Liver (tissue), 9 donors: ENCODE data around the gene TMEM229A. TPM values are rescaled to one million over a fixed set of nuclear protein-coding genes. Genes with fewer than 3 reads are reported as not detected.
"Not testable (repeated sequence)": the region's sequence is repeated elsewhere in the genome, so short reads cannot be mapped to it uniquely, and the experiment has no call there.

Experiments
- DNase-seq: peaks from one replicate; pipeline ENCODE4 v3.0.0-alpha.2; 2017; ENCODE audit warnings: low spot score
- H3K27ac ChIP-seq, 2 donors: one replicate each; pipeline ENCODE4 v1.7.0; 2013; ENCODE audit warnings: inconsistent platforms in 2 of 2, low read length in 2 of 2, control low read depth in 1 of 2, low read depth in 1 of 2, mild to moderate bottlenecking in 1 of 2
- H3K27me3 ChIP-seq, 4 donors: one replicate each; pipeline versions ENCODE4 v1.6.1 to v1.7.0; 2013; ENCODE audit warnings: low read length in 3 of 4, inconsistent platforms in 1 of 4, mild to moderate bottlenecking in 1 of 4, moderate library complexity in 1 of 4; ENCODE audit not compliant: control insufficient read depth in 4 of 4, insufficient read depth in 4 of 4
- H3K36me3 ChIP-seq, 4 donors: one replicate each; pipeline versions ENCODE4 v1.6.1 to v1.7.0; 2013; ENCODE audit warnings: low read length in 3 of 4, mild to moderate bottlenecking in 3 of 4, low read depth in 1 of 4, moderate library complexity in 1 of 4; ENCODE audit not compliant: control insufficient read depth in 4 of 4, insufficient read depth in 3 of 4
- H3K4me1 ChIP-seq, 4 donors: one replicate each; pipeline versions ENCODE4 v1.6.1 to v1.7.0; 2013; ENCODE audit warnings: low read length in 3 of 4, mild to moderate bottlenecking in 3 of 4, moderate library complexity in 1 of 4; ENCODE audit not compliant: control insufficient read depth in 4 of 4, insufficient read depth in 4 of 4
- H3K4me3 ChIP-seq, 3 donors: one replicate each; pipeline versions ENCODE4 v1.6.1 to v1.7.0; 2013; ENCODE audit warnings: low read length in 3 of 3, control low read depth in 1 of 3, low read depth in 1 of 3, mild to moderate bottlenecking in 1 of 3
- H3K9ac ChIP-seq, 2 donors: one replicate each; pipeline ENCODE4 v1.7.0; 2013; ENCODE audit warnings: low read length in 2 of 2, mild to moderate bottlenecking in 2 of 2, moderate library complexity in 2 of 2, control low read depth in 1 of 2, low read depth in 1 of 2
- H3K9me3 ChIP-seq, 4 donors: one replicate each; pipeline versions ENCODE4 v1.6.1 to v1.7.0; 2013; ENCODE audit warnings: low read length in 3 of 4; ENCODE audit not compliant: control insufficient read depth in 4 of 4
- ATF3 ChIP-seq: IDR thresholded peaks from 2 replicates; pipeline ENCODE4 v1.6.1; 2016; ENCODE audit warnings: antibody characterized with exemption
- CTCF ChIP-seq: fragments of 150-350 bp; IDR thresholded peaks from 2 replicates; pipeline ENCODE4 v1.5.1; 2017; ENCODE audit warnings: improper control_type of control experiment, low read depth, low read length; ENCODE audit not compliant: missing input control
- EGR1 ChIP-seq, 2 donors: IDR thresholded peaks; 2 replicates each; pipeline ENCODE4 v1.6.1; 2016 to 2018; ENCODE audit warnings: antibody characterized with exemption in 2 of 2, low read depth in 2 of 2
- FOXA1 ChIP-seq: IDR thresholded peaks from 2 replicates; pipeline ENCODE4 v1.6.1; 2016; ENCODE audit warnings: antibody characterized with exemption
- GABPA ChIP-seq, 2 donors: IDR thresholded peaks in 1 of 2; conservative IDR thresholded peaks in 1 of 2; 2 replicates each; pipeline ENCODE4 v1.6.1; 2016; ENCODE audit warnings: antibody characterized with exemption in 2 of 2, mild to moderate bottlenecking in 1 of 2, moderate library complexity in 1 of 2
- HNF4A ChIP-seq, 2 donors: conservative IDR thresholded peaks; 2 replicates each; pipeline ENCODE4 v1.6.1; 2016; ENCODE audit warnings: antibody characterized with exemption in 2 of 2, mild to moderate bottlenecking in 2 of 2
- HNF4G ChIP-seq: IDR thresholded peaks from 2 replicates; pipeline ENCODE4 v1.6.1; 2016; ENCODE audit warnings: antibody characterized with exemption
- NR2F2 ChIP-seq: IDR thresholded peaks from 2 replicates; pipeline ENCODE4 v1.6.1; 2016; ENCODE audit warnings: antibody characterized with exemption
- RAD21 ChIP-seq, 2 donors: IDR thresholded peaks; 2 replicates each; pipeline ENCODE4 v1.6.1; 2016; ENCODE audit warnings: antibody characterized with exemption in 2 of 2, mild to moderate bottlenecking in 2 of 2
- RXRA ChIP-seq, 2 donors: IDR thresholded peaks; 2 replicates each; pipeline ENCODE4 v1.6.1; 2017 to 2018; ENCODE audit warnings: antibody characterized with exemption in 2 of 2, mild to moderate bottlenecking in 1 of 2
- SP1 ChIP-seq: IDR thresholded peaks from 2 replicates; pipeline ENCODE4 v1.6.1; 2018; ENCODE audit warnings: antibody characterized with exemption, mild to moderate bottlenecking
- TAF1 ChIP-seq: conservative IDR thresholded peaks from 2 replicates; pipeline ENCODE4 v1.6.1; 2016; ENCODE audit warnings: antibody characterized with exemption, mild to moderate bottlenecking
- YY1 ChIP-seq: IDR thresholded peaks from 2 replicates; pipeline ENCODE4 v1.6.1; 2016; ENCODE audit warnings: antibody characterized with exemption, mild to moderate bottlenecking
- ZBTB33 ChIP-seq: IDR thresholded peaks from 2 replicates; pipeline ENCODE4 v1.6.1; 2016; ENCODE audit warnings: antibody characterized with exemption
- WGBS: extraction: QIAGEN DNeasy Blood & Tissue Kit; methylation state at CpG from one replicate; pipeline ENCODE4 v1.1.7; 2013; 5-methylcytosine and 5-hydroxymethylcytosine counted together
- polyA plus RNA-seq, 2 donors: library from polyadenylated mRNA; stranded (reverse) in 1 of 2; unstranded in 1 of 2; fragments of 200-250 nt in 1 of 2; fragments of >200 nt in 1 of 2; fragmentation: Nextera tagmentation in 1 of 2; extraction: Ambion mirVana in 1 of 2; gene quantifications; one replicate each; pipeline versions ENCODE4 v1.2.1 to v1.2.3, GENCODE V29; 2013 to 2015
- total RNA-seq, 2 donors: library from RNA; depleted of rRNA; stranded (reverse); fragments of >200 nt; gene quantifications; one replicate each; pipeline ENCODE4 v1.2.3, GENCODE V29; 2014
- donor health status: healthy.
- donor health status: healthy.
- donor health status: healthy.
- donor health status: healthy.
- donor health status: healthy.

Gene TMEM229A
- total and polyA plus RNA-seq, 4 donors: 0.23 TPM; not detected in 3

GRCh38 chr7:124051681-124052377 is 19.0 kb upstream of the TMEM229A start:
- TF ChIP-seq FOXA1: no peak
- TF ChIP-seq ATF3: no peak
- TF ChIP-seq GABPA (IDR thresholded peaks at IDR 0.05 in 1 of 2, conservative IDR thresholded peaks at IDR 0.05 in 1 of 2): no peak
- Histone ChIP-seq H3K4me1 (no peaks in the 10 kb centered on the region), H3K9ac (no peak overlapping the region), H3K9me3 (no peaks in the 10 kb centered on the region), H3K27ac (no peak overlapping the region), H3K4me3 (no peak overlapping the region), H3K27me3 (no peaks in the 10 kb centered on the region), H3K36me3 (no peaks in the 10 kb centered on the region)
- no peak for DNase-seq
- WGBS: 67% methylated on average over 1 of the region's 1 CpG

- no peaks in the 10 kb centered on the region for H3K27me3 ChIP-seq
- H3K9ac ChIP-seq: no peak overlapping the region
- no peak overlapping the region for H3K4me3 ChIP-seq
- H3K4me1 ChIP-seq: no peaks in the 10 kb centered on the region
- DNase-seq: no peak
- WGBS: 89% methylated on average over 2 of the region's 2 CpGs
- H3K9me3 ChIP-seq: no peaks in the 10 kb centered on the region
- H3K27ac ChIP-seq: no peak overlapping the region
- no peak for TF ChIP-seq HNF4A (conservative IDR thresholded peaks at IDR 0.05)
- no peak for TF ChIP-seq RXRA (IDR thresholded peaks at IDR 0.05)
- H3K36me3 ChIP-seq: no peaks in the 10 kb centered on the region
These were observed 10.0 kb upstream of the TMEM229A start for GRCh38 chr7:124042826-124043225.

- Histone ChIP-seq H3K36me3 (no peaks in the 10 kb centered on the region), H3K9me3 (no peaks in the 10 kb centered on the region), H3K27me3 (no peaks in the 10 kb centered on the region), H3K27ac (no peak overlapping the region), H3K9ac (no peak overlapping the region), H3K4me1 (no peaks in the 10 kb centered on the region), H3K4me3 (no peak overlapping the region)
- DNase-seq: no peak
- TF ChIP-seq TAF1 (no peak), ZBTB33 (no peak), YY1 (no peak), EGR1 (IDR thresholded peaks at IDR 0.05; ENCODE audit: low read depth in 2 of 2) (no peak), CTCF (no peak), HNF4G (no peak), SP1 (no peak), RXRA (IDR thresholded peaks at IDR 0.05) (no peak), HNF4A (conservative IDR thresholded peaks at IDR 0.05) (no peak), NR2F2 (no peak), ATF3 (no peak), RAD21 (IDR thresholded peaks at IDR 0.05) (no peak), GABPA (IDR thresholded peaks at IDR 0.05 in 1 of 2, conservative IDR thresholded peaks at IDR 0.05 in 1 of 2) (no peak), FOXA1 (no peak)
- WGBS: 63% methylated on average over 2 of the region's 2 CpGs
These were observed 8.6 kb upstream of the TMEM229A start for GRCh38 chr7:124041439-124041838.

- H3K9ac ChIP-seq, H3K27ac ChIP-seq, H3K4me3 ChIP-seq, H3K27me3 ChIP-seq, H3K36me3 ChIP-seq, H3K9me3 ChIP-seq, DNase-seq, H3K4me1 ChIP-seq: not testable (repeated sequence)
- 52% methylated on average over 5 of the region's 5 CpGs for WGBS
These were observed 5.0 kb upstream of the TMEM229A start for GRCh38 chr7:124037902-124038301.
